Stimulated activated memory B cell treated with anti-CD40 and anti-IgM and Interleukin-4, amounts not matched to agents 10 μg/mL and 1 μg/mL and 100 μg/mL, for 72 hours (primary cell): Measurements from ENCODE around the gene KRTAP10-5.
"Not testable (repeated sequence)": the region's sequence is repeated elsewhere in the genome, so short reads cannot be mapped to it uniquely, and the experiment has no call there.

ENCODE experiments used
- ATAC-seq: fragments of 150-1000 bp; cut with Tn5 transposase; 2 replicates; pipeline ENCODE4 v1.10.0; 2021
- H3K27ac Mint-ChIP-seq: one replicate; pipeline ENCODE4 v1.8.0; 2022; ENCODE audit warnings: mild to moderate bottlenecking, mixed read lengths
- H3K27me3 Mint-ChIP-seq: one replicate; pipeline ENCODE4 v1.8.0; 2022; ENCODE audit warnings: mixed read lengths
- H3K36me3 Mint-ChIP-seq: one replicate; pipeline ENCODE4 v1.8.0; 2022; ENCODE audit warnings: mixed read lengths
- H3K4me1 Mint-ChIP-seq: one replicate; pipeline ENCODE4 v1.8.0; 2022; ENCODE audit warnings: mixed read lengths
- H3K4me3 Mint-ChIP-seq: one replicate; pipeline ENCODE4 v1.8.0; 2022; ENCODE audit warnings: mild to moderate bottlenecking, moderate library complexity, mixed read lengths
- H3K9me3 Mint-ChIP-seq: one replicate; pipeline ENCODE4 v1.8.0; 2022; ENCODE audit warnings: mixed read lengths

KRTAP10-5 gene

DNA sequence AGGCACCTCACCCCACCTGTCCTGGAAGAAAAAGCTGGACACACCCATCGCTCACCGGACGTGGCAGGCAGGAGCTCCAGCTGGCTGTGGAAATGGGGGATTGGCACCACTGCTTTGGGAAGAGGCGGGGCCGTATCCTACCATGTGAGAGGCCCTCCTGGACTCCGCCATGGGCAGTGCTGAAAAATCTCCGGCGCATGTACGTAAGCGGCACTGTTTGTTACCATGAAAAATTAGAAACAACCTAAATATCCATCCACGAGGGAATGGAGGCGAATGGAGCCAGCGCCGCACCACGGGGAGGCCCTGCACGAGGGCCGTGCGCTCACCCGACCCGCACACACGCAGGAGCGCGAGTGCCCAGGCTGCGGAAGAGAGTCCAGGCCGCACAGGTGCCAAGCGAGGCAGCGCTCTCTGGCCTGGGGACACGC is 34.6 kb upstream of the KRTAP10-5 start:
- H3K36me3 Mint-ChIP-seq, result peaks cover 30% of the 10 kb centered on the region
- H3K4me3 Mint-ChIP-seq, result no peak overlapping the region
- peaks cover 30% of the 10 kb centered on the region for H3K9me3 Mint-ChIP-seq
- ATAC-seq, result no peak
- H3K27me3 Mint-ChIP-seq, result peaks cover 41% of the 10 kb centered on the region
- H3K4me1 Mint-ChIP-seq, result peaks cover 14% of the 10 kb centered on the region
- H3K27ac Mint-ChIP-seq, result no peak overlapping the region

DNA sequence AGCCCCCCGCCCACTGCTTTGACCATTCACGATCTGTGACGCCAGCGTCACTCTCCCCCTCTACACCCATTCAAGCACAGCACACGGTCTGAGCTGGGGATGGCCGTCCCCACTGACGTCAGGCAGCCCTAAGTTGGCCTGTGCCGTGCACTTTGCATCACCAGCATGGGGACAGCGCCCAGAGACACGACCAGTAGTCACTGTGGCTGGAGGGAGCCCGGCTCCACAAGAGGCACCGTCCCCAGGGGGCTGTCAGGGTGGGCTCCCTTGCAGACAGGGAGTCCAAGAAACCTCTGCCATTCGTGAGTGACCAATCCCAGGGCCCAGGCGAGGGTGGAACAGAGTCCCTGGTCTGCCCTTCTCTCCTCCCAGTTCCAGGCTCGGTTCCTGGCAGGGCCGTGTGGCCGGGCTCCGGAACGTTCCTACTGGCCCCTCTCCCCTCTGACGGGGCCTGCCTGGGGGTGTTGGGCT is 33.8 kb upstream of the KRTAP10-5 start:
- H3K4me3 Mint-ChIP-seq, result no peak overlapping the region
- peaks cover 41% of the 10 kb centered on the region for H3K27me3 Mint-ChIP-seq
- H3K27ac Mint-ChIP-seq, result peak overlapping the region; percentile 45
- ATAC-seq, result no peak
- H3K36me3 Mint-ChIP-seq, result peaks cover 29% of the 10 kb centered on the region
- peaks cover 11% of the 10 kb centered on the region for H3K4me1 Mint-ChIP-seq
- H3K9me3 Mint-ChIP-seq, result peaks cover 30% of the 10 kb centered on the region

- peak overlapping the region; percentile 45 for H3K27ac Mint-ChIP-seq
- peaks cover 33% of the 10 kb centered on the region for H3K9me3 Mint-ChIP-seq
- H3K36me3 Mint-ChIP-seq, result peaks cover 29% of the 10 kb centered on the region
- H3K27me3 Mint-ChIP-seq, result peaks cover 41% of the 10 kb centered on the region
- no peak overlapping the region for H3K4me3 Mint-ChIP-seq
- ATAC-seq, result no peak
- peaks cover 5% of the 10 kb centered on the region for H3K4me1 Mint-ChIP-seq
These were observed 33.2 kb upstream of the KRTAP10-5 start for GRCh38 chr21:44613386-44614155.

DNA sequence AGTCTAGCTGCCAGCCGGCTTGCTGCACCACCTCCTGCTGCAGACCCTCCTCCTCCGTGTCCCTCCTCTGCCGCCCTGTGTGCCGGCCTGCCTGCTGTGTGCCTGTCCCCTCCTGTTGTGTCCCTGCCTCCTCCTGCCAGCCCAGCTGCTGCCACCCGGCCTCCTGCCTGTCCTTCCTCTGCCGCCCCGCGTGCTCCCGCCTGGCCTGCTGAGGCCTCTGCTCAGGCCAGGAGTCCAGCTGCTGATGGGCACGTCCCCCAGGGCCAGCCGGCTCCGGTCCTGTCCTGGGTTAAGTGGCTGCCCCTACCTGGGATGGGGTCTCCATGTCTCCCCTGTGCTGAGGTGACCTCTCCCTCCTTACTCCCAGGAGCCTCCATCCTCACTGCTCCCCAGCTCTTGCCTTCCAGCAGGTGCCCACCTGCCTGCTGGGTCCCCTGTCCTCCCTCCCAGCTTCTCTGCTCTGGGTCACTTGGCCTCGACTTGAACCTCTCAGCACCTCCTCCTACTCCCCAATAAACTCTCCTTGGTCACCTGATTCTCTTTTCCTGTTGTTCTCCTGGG is 32.3 kb upstream of the KRTAP10-5 start:
- Mint-ChIP-seq H3K27me3 (peaks cover 41% of the 10 kb centered on the region), H3K36me3 (peaks cover 28% of the 10 kb centered on the region), H3K27ac (no peak overlapping the region), H3K4me1 (no peaks in the 10 kb centered on the region), H3K9me3 (peaks cover 31% of the 10 kb centered on the region), H3K4me3 (no peak overlapping the region)
- ATAC-seq, result no peak

DNA sequence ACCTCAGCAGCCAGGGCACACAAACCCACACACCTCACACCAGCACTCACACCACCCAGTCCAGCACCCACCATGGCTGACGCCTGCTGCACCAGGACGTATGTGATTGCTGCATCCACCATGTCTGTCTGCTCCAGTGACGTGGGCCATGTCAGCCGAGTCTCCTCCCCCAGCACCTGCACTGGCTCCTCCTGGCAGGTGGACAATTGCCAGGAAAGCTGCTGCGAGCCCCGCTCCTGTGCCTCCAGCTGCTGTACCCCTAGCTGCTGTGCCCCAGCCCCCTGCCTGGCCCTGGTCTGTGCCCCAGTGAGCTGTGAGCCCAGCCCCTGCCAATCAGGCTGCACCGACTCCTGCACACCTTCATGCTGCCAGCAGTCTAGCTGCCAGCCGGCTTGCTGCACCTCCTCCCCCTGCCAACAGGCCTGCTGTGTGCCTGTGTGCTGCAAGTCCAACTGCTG is 31.7 kb upstream of the KRTAP10-5 start, which contains the start of gene KRTAP10-8:
Gene KRTAP10-8 (plus strand): TSS at position 51 of the 458 bp plus-strand sequence. CDS start 22 bp downstream, at position 73.
- Mint-ChIP-seq H3K27me3 (peaks cover 42% of the 10 kb centered on the region), H3K4me3 (no peak within 1 kb of the TSS), H3K4me1 (no peaks in the 10 kb centered on the region), H3K9me3 (peaks cover 31% of the 10 kb centered on the region), H3K27ac (no peak within 1 kb of the TSS), H3K36me3 (peaks cover 28% of the 10 kb centered on the region)
- ATAC-seq, result no peak

DNA sequence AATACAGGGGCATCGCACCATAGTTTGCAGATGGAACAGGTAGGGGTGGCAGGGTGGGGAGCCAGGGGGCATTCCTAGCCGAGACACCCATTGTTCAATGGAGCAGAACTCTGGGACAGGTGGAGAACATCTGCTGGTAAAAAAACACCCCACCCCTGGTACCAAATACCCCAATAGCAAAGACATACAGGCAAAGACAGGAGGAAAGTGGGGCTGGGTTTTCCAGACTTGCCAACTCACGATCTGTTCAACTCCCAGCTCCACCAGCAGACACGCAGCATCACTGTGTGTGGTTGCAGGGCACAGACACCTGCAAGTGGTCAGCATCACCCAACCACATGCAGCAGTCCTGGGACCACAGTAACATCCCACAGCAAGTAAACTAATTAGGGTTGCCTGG is 31.1 kb upstream of the KRTAP10-5 start:
- H3K4me1 Mint-ChIP-seq, result no peaks in the 10 kb centered on the region
- H3K4me3 Mint-ChIP-seq, result no peak overlapping the region
- H3K27me3 Mint-ChIP-seq, result peaks cover 45% of the 10 kb centered on the region
- H3K9me3 Mint-ChIP-seq, result peaks cover 32% of the 10 kb centered on the region
- no peak overlapping the region for H3K27ac Mint-ChIP-seq
- H3K36me3 Mint-ChIP-seq, result peaks cover 28% of the 10 kb centered on the region
- ATAC-seq, result no peak

DNA sequence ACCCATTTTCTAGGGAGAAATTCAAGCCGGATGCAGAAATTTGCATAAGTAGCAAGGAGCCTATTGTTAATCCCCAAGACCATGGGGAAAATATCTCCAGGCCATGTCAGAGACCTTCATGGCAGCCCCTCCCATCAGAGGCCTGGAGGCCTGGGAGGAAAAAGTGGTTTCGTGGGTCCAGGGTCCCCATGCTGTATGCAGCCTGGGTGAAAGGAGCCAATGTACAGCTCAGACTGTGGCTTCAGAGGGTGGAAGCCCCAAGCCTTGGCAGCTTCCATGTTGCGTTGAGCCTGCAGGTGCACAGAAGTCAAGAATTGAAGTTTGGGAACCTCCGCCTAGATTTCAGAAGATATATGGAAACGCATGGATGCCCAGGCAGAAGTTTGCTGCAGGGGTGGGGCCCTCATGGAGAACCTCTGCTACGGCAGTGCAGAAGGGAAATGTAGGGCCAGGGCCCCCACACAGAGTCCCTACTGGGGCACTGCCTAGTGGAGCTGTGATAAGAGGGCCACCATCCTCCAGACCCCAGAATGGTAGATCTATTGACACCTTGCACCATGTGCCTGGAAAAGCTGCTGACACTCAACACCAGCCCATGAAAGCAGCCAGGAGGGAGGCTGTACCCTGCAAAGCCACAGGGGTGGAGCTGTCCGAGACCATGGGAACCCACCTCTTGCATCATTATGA is 29.9 kb upstream of the KRTAP10-5 start:
- ATAC-seq, H3K27ac Mint-ChIP-seq, H3K4me1 Mint-ChIP-seq, H3K4me3 Mint-ChIP-seq: not testable (repeated sequence)
- Mint-ChIP-seq H3K9me3 (peaks cover 34% of the 10 kb centered on the region), H3K36me3 (peaks cover 28% of the 10 kb centered on the region), H3K27me3 (peaks cover 43% of the 10 kb centered on the region)

DNA sequence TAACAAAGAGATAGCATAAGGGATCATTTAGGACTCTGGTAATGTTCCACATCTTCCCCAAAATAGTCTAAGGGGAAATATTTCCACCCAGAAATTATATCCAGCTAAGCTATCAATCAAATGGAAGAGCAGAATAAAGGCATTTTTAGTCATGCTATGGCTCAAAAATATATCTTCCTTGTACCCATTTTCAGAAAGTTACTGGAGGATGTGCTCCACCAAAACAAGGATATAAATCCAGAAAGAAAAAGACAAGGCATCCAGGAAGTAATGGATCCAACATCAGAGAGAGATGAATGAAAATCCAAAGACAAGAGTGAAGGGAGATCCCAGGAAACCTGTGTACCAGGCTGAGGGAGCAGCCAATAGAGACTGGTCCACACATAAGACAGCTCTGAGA is 28.8 kb upstream of the KRTAP10-5 start:
- H3K4me1 Mint-ChIP-seq, result no peaks in the 10 kb centered on the region
- H3K27ac Mint-ChIP-seq, result no peak overlapping the region
- peaks cover 28% of the 10 kb centered on the region for H3K36me3 Mint-ChIP-seq
- peaks cover 45% of the 10 kb centered on the region for H3K27me3 Mint-ChIP-seq
- H3K9me3 Mint-ChIP-seq, result peaks cover 34% of the 10 kb centered on the region
- H3K4me3 Mint-ChIP-seq, result no peak overlapping the region
- no peak for ATAC-seq

GRCh38 chr21:44606495-44606894 is 26.1 kb upstream of the KRTAP10-5 start:
- Mint-ChIP-seq H3K36me3 (peaks cover 15% of the 10 kb centered on the region), H3K4me1 (no peaks in the 10 kb centered on the region), H3K4me3 (no peak overlapping the region), H3K9me3 (peaks cover 21% of the 10 kb centered on the region), H3K27ac (no peak overlapping the region), H3K27me3 (peaks cover 49% of the 10 kb centered on the region)
- ATAC-seq, result no peak

GRCh38 chr21:44603911-44604310 is 23.5 kb upstream of the KRTAP10-5 start:
- Mint-ChIP-seq H3K27ac (no peak overlapping the region), H3K4me1 (no peaks in the 10 kb centered on the region)

GRCh38 chr21:44603109-44603875 is 22.9 kb upstream of the KRTAP10-5 start:
- no peak overlapping the region for H3K4me3 Mint-ChIP-seq
- no peaks in the 10 kb centered on the region for H3K4me1 Mint-ChIP-seq
- peaks cover 72% of the 10 kb centered on the region for H3K27me3 Mint-ChIP-seq
- ATAC-seq, result no peak
- H3K36me3 Mint-ChIP-seq, result peaks cover 4% of the 10 kb centered on the region
- H3K27ac Mint-ChIP-seq, result no peak overlapping the region
- peaks cover 6% of the 10 kb centered on the region for H3K9me3 Mint-ChIP-seq

More at GRCh38 chr21:44603911-44604310, 23.5 kb upstream of the KRTAP10-5 start:
- no peak overlapping the region for H3K4me3 Mint-ChIP-seq
- no peak for ATAC-seq
- H3K27me3 Mint-ChIP-seq, result peaks cover 66% of the 10 kb centered on the region
- H3K9me3 Mint-ChIP-seq, result peaks cover 4% of the 10 kb centered on the region
- H3K36me3 Mint-ChIP-seq, result peaks cover 3% of the 10 kb centered on the region

- ATAC-seq, result no peak
- Mint-ChIP-seq H3K27me3 (peaks cover 80% of the 10 kb centered on the region), H3K27ac (no peak overlapping the region), H3K9me3 (peaks cover 9% of the 10 kb centered on the region), H3K4me1 (no peaks in the 10 kb centered on the region), H3K4me3 (no peak overlapping the region), H3K36me3 (peaks cover 4% of the 10 kb centered on the region)
These were observed 22.1 kb upstream of the KRTAP10-5 start for GRCh38 chr21:44602463-44602850.

DNA sequence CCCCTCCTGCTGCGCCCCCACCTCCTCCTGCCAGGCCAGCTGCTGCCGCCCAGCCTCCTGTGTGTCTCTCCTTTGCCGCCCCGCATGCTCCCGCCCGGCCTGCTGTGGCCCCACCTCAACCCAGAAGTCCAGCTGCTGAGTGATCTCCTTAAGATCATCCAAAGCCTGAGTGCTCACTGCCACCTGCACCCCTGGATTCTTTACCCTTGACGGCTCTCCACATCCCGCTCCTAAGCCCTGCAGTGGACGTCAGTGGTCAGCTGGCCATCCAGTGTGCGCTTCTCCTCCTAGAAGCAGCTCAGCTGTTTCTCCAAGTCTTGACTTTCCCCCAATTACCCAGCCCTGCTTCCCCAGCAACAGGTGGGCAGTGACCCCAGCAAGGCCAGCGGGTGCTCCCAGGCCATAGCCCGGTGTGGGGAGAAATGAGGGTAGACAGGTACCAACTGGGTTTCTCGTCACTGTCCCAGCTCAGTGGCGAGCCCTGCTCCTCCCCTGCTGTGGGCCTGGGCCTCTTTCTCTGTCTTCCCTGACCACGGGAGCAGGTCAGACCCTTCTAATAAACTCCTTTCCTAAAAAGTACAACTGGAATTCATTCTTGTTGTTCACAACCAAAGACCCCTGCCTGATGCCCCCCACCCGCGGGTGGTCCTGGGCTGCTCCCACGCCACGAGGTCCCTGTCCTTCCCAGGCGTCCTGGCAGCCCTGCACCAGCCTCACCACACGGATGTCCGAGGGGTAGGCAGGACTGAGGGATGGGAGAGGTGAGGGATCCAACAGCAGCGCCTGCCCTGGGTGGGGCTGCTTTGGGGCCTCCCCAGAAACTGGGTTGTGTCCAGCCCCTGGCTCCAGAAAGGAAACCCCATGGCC is 21.4 kb upstream of the KRTAP10-5 start:
- ATAC-seq, result no peak
- peaks cover 4% of the 10 kb centered on the region for H3K36me3 Mint-ChIP-seq
- H3K27ac Mint-ChIP-seq, result no peak overlapping the region
- H3K27me3 Mint-ChIP-seq, result peaks cover 81% of the 10 kb centered on the region
- H3K4me3 Mint-ChIP-seq, result no peak overlapping the region
- H3K4me1 Mint-ChIP-seq, result no peaks in the 10 kb centered on the region
- peaks cover 9% of the 10 kb centered on the region for H3K9me3 Mint-ChIP-seq

GRCh38 chr21:44601091-44601490 is 20.7 kb upstream of the KRTAP10-5 start:
- H3K9me3 Mint-ChIP-seq, H3K4me1 Mint-ChIP-seq, H3K4me3 Mint-ChIP-seq, ATAC-seq, H3K27ac Mint-ChIP-seq, H3K36me3 Mint-ChIP-seq: not testable (repeated sequence)
- peaks cover 73% of the 10 kb centered on the region for H3K27me3 Mint-ChIP-seq
